ENCODE data around the gene NME3. TPM values are rescaled to one million over a fixed set of nuclear protein-coding genes. Genes with fewer than 3 reads are reported as not detected.

NME3 gene
- total RNA-seq, 1 experiment from 2014 or later: 103 TPM

- ATAC-seq (no peak), DNase-seq (ENCODE audit: low read depth, low spot score) (no peak)
- H3K27ac ChIP-seq (ENCODE audit: low read depth, low read length): no peak overlapping the region; the same call in 1 of the 2 replicates
- no peaks in the 10 kb centered on the region for H3K9me3 ChIP-seq (ENCODE audit: control insufficient read depth in 1 of 2, insufficient read depth in 1 of 2, low read depth in 1 of 2, low read length in 2 of 2)
- TF ChIP-seq REST (IDR thresholded peaks at IDR 0.05; ENCODE audit: low read depth) (no peak), YY1 (IDR thresholded peaks at IDR 0.05; ENCODE audit: extremely low read depth, insufficient replicate concordance, low read depth, low read length) (no peak)
- TF ChIP-seq, protein P1, sequence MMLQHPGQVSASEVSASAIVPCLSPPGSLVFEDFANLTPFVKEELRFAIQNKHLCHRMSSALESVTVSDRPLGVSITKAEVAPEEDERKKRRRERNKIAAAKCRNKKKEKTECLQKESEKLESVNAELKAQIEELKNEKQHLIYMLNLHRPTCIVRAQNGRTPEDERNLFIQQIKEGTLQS (IDR thresholded peaks at IDR 0.05): no peak
- no peak overlapping the region for H3K9ac ChIP-seq (ENCODE audit: low read length)
- ChIA-PET CTCF (no interaction called here), POLR2A (interaction anchor here (1.1 kb wide), 1 partner anchor 41 kb away, joined by 3 read pairs; no protein-coding TSS in a partner anchor), RAD21 (ENCODE audit: low non-redundant PET in 1 of 2, low total read pairs in 2 of 2, uncharacterized antibody in 2 of 2, unreplicated experiment in 2 of 2) (no interaction called here)
- H3K27me3 ChIP-seq (ENCODE audit: insufficient read depth, low read length): no peaks in the 10 kb centered on the region
- no peak overlapping the region for H2AFZ ChIP-seq (ENCODE audit: low read depth, low read length, poor library complexity, severe bottlenecking)
- H3K4me1 ChIP-seq (ENCODE audit: control insufficient read depth in 1 of 2, insufficient read depth in 2 of 2, low read length in 2 of 2): peaks cover 14 to 24% of the 10 kb centered on the region in 2 experiments
- peaks cover 3% of the 10 kb centered on the region; the same call in 1 of the 2 replicates for H4K20me1 ChIP-seq (ENCODE audit: insufficient read depth)
- intact Hi-C loops (cut with micrococcal nuclease): no loop called here
- H3K79me2 ChIP-seq (ENCODE audit: insufficient read depth, low read length): peaks cover 2% of the 10 kb centered on the region; the same call in 1 of the 2 replicates
- no TSS peak for BruUV-seq (replicated peaks)
- no peak overlapping the region for H3K4me2 ChIP-seq (ENCODE audit: low read length)
- no peak overlapping the region for H3K4me3 ChIP-seq (replicated peaks in 1 of 2; ENCODE audit: low read depth in 1 of 2, low read length in 2 of 2)
- no peaks in the 10 kb centered on the region for H3K9me2 ChIP-seq (ENCODE audit: insufficient read depth)
- peaks cover 5 to 13% of the 10 kb centered on the region in 2 experiments; a peak in 2 of 4 replicates for H3K36me3 ChIP-seq (ENCODE audit: control insufficient read depth in 1 of 2, insufficient read depth in 2 of 2, low read length in 2 of 2)
Measured at GRCh38 chr16:1764971-1765370, 6.4 kb downstream of the NME3 start.
